GM12801 (cell line): ENCODE data around the gene DSC2.

Experiments used
- TF ChIP-seq, protein P1 (sequence below): IDR thresholded peaks from one replicate; pipeline ENCODE4 v1.5.1; 2011; ENCODE audit warnings: control low read depth; ENCODE audit not compliant: insufficient read length; ENCODE audit errors: extremely low read depth

Gene DSC2

DNA sequence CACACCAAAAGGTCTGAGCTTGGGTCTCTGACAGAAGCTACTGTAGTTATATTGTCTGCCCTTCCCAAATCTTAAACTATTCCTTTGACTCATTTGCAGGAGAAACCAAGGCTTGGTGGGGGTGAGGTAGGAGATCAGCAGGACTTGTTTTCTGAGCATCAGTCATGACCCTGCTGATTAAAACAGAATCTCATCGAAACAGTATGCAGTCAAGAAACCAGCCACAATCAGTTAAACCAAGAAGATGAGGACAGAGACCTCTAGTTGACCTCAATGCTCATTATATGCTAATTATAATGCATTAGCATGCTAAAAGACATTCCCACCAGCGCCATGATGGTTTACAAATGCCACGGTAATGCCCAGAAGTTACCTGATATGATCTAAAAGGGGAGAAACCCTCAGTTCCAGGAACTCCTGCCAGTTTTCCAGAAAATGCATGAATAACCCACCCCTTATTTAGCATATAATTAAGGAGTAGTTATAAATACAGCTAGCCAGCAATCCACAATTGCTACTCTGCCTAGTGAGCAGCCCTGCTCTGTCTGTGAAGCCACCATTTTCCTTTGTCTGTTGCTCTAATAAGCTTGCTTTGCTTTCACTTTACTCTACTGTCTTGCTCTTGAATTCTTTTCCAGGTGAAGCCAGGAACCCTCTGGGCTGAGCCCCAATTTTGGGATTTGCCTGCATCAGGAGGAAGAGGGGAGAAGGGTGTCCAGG is 86.3 kb downstream of the DSC2 start:
- TF ChIP-seq, protein P1, sequence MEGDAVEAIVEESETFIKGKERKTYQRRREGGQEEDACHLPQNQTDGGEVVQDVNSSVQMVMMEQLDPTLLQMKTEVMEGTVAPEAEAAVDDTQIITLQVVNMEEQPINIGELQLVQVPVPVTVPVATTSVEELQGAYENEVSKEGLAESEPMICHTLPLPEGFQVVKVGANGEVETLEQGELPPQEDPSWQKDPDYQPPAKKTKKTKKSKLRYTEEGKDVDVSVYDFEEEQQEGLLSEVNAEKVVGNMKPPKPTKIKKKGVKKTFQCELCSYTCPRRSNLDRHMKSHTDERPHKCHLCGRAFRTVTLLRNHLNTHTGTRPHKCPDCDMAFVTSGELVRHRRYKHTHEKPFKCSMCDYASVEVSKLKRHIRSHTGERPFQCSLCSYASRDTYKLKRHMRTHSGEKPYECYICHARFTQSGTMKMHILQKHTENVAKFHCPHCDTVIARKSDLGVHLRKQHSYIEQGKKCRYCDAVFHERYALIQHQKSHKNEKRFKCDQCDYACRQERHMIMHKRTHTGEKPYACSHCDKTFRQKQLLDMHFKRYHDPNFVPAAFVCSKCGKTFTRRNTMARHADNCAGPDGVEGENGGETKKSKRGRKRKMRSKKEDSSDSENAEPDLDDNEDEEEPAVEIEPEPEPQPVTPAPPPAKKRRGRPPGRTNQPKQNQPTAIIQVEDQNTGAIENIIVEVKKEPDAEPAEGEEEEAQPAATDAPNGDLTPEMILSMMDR: no peak

DNA sequence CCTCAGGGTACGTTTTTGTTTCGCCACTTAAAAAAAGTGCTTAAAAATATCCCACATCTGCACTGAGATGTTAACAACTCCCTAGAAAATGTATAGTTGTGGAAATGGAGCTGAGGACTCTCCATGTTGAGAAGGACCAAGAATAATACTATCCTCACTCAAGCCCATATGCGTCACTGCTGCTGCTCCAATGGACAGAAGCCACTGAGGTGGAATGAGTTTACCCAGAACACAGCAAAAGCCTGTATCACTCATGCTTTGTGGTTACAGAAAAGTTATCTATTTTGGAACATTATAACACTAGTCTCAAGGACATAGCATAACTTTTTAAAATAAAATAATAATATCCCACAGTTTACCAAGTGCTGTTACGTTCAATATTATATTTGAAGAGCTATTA is 91.6 kb downstream of the DSC2 start:
- TF ChIP-seq, protein P1: no peak
